HG03139 (cell line): ENCODE results near the gene ARHGAP22.

Experiments
- ATAC-seq: cut with Tn5 transposase; IDR thresholded peaks from one replicate; pipeline ENCODE4 v1.9.1; 2021; ENCODE audit not compliant: unreplicated experiment

ARHGAP22 gene

DNA sequence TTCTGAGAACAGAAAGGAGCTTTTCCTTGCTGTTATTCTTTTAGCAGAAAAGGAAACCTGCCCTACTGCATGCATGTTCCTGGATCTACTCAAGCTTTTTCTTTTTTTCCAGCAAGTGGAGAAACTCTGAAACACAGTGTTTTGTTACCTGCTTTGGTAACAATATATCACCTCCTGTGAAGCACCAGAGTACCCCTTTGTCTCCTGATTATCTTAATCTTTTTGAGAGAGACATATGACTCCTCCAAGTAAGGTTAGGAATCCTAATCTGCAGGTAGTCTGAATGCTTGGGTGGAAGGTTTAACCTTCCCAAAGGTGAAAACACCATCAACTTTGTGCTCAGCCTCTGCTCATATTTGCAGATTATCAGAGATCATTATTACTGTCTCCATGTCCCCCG lies 205.3 kb downstream of the ARHGAP22 start:
- no peak for ATAC-seq

GRCh38 chr10:48399056-48399541 lies 205.8 kb downstream of the ARHGAP22 start:
- ATAC-seq = no peak

DNA sequence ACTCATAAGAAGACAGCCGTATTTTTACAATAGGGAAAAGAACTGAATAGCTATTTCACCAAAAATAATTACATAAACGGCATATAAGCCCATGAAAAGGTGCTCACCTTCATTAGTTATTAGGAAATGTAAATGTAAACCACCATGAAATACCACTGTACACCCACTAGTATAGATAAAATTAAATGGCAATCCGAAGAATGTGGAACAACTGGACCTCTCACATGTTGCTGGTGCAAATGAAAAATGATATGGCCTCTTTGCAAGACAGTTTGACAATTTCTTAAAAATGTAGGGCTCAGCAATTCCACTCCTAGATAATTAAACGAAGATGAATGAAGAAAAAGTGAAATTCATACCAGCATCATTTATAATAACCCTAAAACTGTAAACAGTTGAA lies 206.6 kb downstream of the ARHGAP22 start:
- no peak for ATAC-seq
